ENCODE data around the gene GSTT2B. TPM values are rescaled to one million over a fixed set of nuclear protein-coding genes. Genes with fewer than 3 reads are reported as not detected.

GSTT2B gene
- total RNA-seq, 6 experiments from 2014 or later = 0.50 to 23.7 (median 3.4) TPM; not detected in 1

Other genes starting within 250 kb of the GSTT2B start
- 1 to 10 TPM in 2 of 6 experiments, under 1 TPM in 4; 0.51 to 1.2 (median 0.85) TPM for gene ZNF70, start 210.1 kb downstream of the GSTT2B start, total RNA-seq
- gene VPREB3, start 206.8 kb downstream of the GSTT2B start, total RNA-seq = 1 to 10 TPM in 2 of 6 experiments, under 1 TPM in 3, not detected in 1; 0.59 to 3.9 (median 0.70) TPM
- not detected for gene C22orf15, start 198.2 kb downstream of the GSTT2B start, total RNA-seq
- gene CHCHD10, start 193.2 kb downstream of the GSTT2B start, total RNA-seq = 100 to 1,000 TPM; 133 to 416 (median 252) TPM
- gene MMP11, start 188.3 kb downstream of the GSTT2B start, total RNA-seq = 1 to 10 TPM in 2 of 6 experiments, under 1 TPM in 4; 0.59 to 1.3 (median 0.90) TPM
- gene SMARCB1, start 174.2 kb downstream of the GSTT2B start, total RNA-seq = 10 to 100 TPM; 19.9 to 70.2 (median 25.3) TPM
- 1 to 10 TPM; 1.1 to 7.1 (median 4.1) TPM for gene DERL3, start 122.2 kb downstream of the GSTT2B start, total RNA-seq
- 1 to 10 TPM; 2.9 to 7.1 (median 5.0) TPM for gene SLC2A11, start 103.3 kb downstream of the GSTT2B start, total RNA-seq
- gene MIF, start 66.8 kb downstream of the GSTT2B start, total RNA-seq = 100 to 1,000 TPM in 5 of 6 experiments, 10 to 100 TPM in 1; 79.4 to 561 (median 307) TPM
- gene DDTL, start 5.7 kb upstream of the GSTT2B start, total RNA-seq = 1 to 10 TPM in 2 of 6 experiments, not detected in 4; 3.5 to 7.1 TPM
- 100 to 1,000 TPM; 198 to 587 (median 295) TPM for gene DDT, start 13.2 kb upstream of the GSTT2B start, total RNA-seq
- under 1 TPM in 1 of 6 experiments, not detected in 5; 0.76 TPM for gene GSTT2, start 18.9 kb upstream of the GSTT2B start, total RNA-seq
- gene GSTT4, start 44.3 kb upstream of the GSTT2B start, total RNA-seq = not detected
- gene CABIN1, start 50.1 kb upstream of the GSTT2B start, total RNA-seq = 10 to 100 TPM; 17.1 to 22.8 (median 19.2) TPM
- gene SUSD2, start 220.3 kb upstream of the GSTT2B start, total RNA-seq = 1 to 10 TPM in 4 of 6 experiments, under 1 TPM in 2; 0.61 to 6.8 (median 2.0) TPM